RWPE2 (cell line): ENCODE results near the gene CCDC175.

Experiments
- ATAC-seq: fragments of 200-7000 bp; cut with Tn5 transposase; 3 replicates; pipeline ENCODE4 v1.9.1; 2021; ENCODE audit warnings: low read depth
- DNase-seq: peaks from one replicate; pipeline ENCODE4 v3.0.0-alpha.2; 2020; ENCODE audit warnings: low spot score
- H3K27ac ChIP-seq: fragments of 450-650 bp; 2 replicates; pipeline ENCODE4 v1.5.1; 2017; ENCODE audit warnings: mild to moderate bottlenecking; ENCODE audit not compliant: poor library complexity, severe bottlenecking
- H3K27me3 ChIP-seq: fragments of 250-450 bp; sonication (Bioruptor Pico); 2 replicates; pipeline ENCODE4 v1.5.1; 2021; ENCODE audit warnings: mild to moderate bottlenecking, moderate library complexity; ENCODE audit not compliant: insufficient read depth, poor library complexity, severe bottlenecking
- H3K36me3 ChIP-seq: fragments of 250-450 bp; sonication (Bioruptor Pico); 2 replicates; pipeline ENCODE4 v1.5.1; 2020; ENCODE audit warnings: low read depth, mild to moderate bottlenecking, moderate library complexity
- H3K4me1 ChIP-seq: fragments of 250-450 bp; sonication (Bioruptor Pico); 2 replicates; pipeline ENCODE4 v1.5.1; 2021; ENCODE audit warnings: mild to moderate bottlenecking, moderate library complexity; ENCODE audit not compliant: insufficient read depth, poor library complexity, severe bottlenecking
- H3K4me3 ChIP-seq: fragments of 250-450 bp; sonication (Bioruptor Pico); 2 replicates; pipeline ENCODE4 v1.5.1; 2021; ENCODE audit warnings: mild to moderate bottlenecking, moderate library complexity; ENCODE audit not compliant: severe bottlenecking
- H3K9me3 ChIP-seq: fragments of 250-450 bp; sonication (Bioruptor Pico); 2 replicates; pipeline ENCODE4 v1.5.1; 2021; ENCODE audit warnings: mild to moderate bottlenecking, moderate library complexity; ENCODE audit not compliant: severe bottlenecking
- TF ChIP-seq, protein P1 (sequence below): fragments of 450-650 bp; IDR thresholded peaks from one replicate; pipeline ENCODE4 v1.5.1; 2017; ENCODE audit warnings: mild to moderate bottlenecking, moderate library complexity; ENCODE audit not compliant: poor library complexity, severe bottlenecking

The CCDC175 gene

DNA sequence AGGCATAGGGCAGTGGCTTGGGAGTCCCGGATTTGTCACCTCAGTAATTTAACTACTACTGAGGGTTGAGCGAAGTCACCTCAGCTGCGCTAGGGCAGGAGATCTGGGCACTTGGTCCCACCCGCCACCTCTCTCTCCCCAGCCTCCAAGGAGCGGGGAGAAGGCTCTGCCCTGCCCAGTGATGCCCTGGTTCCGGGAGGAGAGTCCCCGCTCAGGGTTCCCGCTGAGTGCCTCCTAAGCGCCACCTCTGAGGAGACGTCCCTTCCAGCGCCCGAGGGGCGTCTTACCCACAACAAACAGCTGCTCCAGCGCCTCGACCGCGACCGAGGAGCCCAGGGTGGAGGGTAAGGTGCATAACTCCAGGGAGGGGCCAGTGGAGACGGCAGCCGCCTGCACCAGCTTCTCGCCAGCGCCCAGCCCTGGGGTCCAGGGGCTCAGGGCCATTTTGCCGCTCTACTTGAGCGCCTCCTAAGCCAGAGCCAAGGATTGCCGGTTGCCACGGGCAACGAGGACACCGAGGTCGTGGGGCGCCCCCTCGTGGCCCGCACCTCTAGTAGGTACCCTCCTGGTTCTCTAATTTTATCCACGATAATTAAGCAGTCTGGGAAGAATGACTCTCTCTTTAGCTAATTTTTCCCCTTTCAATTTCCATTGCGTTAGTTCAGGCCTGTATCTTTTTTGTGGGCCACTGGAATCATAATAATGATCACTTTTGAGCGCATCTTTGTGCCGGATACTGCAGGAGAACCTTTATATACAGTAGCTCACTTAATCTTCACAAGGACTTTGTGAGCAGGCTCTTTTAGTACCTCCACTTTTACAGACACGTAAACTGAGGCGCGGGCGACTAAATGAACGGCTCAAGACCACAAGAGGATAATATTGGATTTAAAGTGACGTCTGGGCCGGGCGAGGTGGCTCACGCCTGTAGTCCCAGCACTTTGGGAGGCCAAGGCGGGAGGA, at the start of gene CCDC175:
CCDC175 (minus strand) TSS at position 481 of the 963 bp plus-strand sequence; CDS start at position 444, 37 bp downstream.
- DNase-seq (peak; percentile 85), ATAC-seq (peak; percentile 90)
- TF ChIP-seq, protein P1, sequence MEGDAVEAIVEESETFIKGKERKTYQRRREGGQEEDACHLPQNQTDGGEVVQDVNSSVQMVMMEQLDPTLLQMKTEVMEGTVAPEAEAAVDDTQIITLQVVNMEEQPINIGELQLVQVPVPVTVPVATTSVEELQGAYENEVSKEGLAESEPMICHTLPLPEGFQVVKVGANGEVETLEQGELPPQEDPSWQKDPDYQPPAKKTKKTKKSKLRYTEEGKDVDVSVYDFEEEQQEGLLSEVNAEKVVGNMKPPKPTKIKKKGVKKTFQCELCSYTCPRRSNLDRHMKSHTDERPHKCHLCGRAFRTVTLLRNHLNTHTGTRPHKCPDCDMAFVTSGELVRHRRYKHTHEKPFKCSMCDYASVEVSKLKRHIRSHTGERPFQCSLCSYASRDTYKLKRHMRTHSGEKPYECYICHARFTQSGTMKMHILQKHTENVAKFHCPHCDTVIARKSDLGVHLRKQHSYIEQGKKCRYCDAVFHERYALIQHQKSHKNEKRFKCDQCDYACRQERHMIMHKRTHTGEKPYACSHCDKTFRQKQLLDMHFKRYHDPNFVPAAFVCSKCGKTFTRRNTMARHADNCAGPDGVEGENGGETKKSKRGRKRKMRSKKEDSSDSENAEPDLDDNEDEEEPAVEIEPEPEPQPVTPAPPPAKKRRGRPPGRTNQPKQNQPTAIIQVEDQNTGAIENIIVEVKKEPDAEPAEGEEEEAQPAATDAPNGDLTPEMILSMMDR, result peak; percentile 93
- Histone ChIP-seq H3K9me3 (no peaks in the 10 kb centered on the region), H3K36me3 (no peaks in the 10 kb centered on the region), H3K27ac (no peak within 1 kb of the TSS), H3K27me3 (peaks cover 12% of the 10 kb centered on the region), H3K4me1 (no peaks in the 10 kb centered on the region), H3K4me3 (peak within 1 kb of the TSS; percentile 32)

DNA sequence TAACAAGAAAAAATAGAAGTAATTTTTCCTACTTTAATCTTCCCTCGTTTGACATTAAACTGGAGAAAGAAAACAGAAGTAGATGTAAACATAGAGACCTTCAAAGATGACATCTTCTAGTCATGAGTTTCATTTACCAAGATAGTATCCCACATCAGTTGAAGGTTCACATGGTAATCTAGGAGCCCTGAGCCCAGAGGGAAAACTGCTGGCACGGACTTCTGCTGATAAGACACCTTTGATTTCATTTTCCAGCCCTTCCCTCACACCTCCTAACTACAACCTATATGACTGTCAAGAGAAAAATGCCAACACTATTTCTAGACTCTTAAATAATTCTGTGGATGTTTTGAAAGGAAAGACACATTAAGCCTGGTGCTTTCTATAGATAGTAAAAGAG, 46.0 kb upstream of the CCDC175 start:
- no peak for ATAC-seq
- Histone ChIP-seq H3K4me1 (no peaks in the 10 kb centered on the region), H3K9me3 (no peaks in the 10 kb centered on the region), H3K27ac (no peak overlapping the region), H3K36me3 (no peaks in the 10 kb centered on the region), H3K27me3 (peaks cover 27% of the 10 kb centered on the region), H3K4me3 (no peak overlapping the region)
- TF ChIP-seq, protein P1, result no peak
- DNase-seq, result no peak

DNA sequence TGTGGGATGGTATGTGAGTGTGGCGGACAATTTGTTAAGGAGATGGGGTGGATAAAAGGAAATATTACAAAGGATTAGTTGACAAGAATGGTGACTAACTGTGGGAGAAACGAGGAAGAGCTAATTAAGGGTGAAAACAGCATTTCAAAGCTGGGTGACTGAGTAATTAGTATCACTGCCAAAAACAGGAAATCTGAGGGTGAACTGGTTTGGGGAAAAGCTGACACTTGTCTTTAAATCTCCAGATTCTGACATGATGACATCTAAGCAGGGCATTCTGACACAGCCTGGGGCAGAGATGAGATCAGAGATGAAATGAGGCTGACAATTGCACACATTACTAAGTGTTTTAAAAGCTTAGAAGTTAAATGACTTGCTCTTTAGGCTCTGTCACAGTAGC, 42.4 kb upstream of the CCDC175 start:
- DNase-seq (no peak), ATAC-seq (peak; percentile 36; the same call in 1 of the 3 replicates)
- H3K27ac ChIP-seq, result no peak overlapping the region

DNA sequence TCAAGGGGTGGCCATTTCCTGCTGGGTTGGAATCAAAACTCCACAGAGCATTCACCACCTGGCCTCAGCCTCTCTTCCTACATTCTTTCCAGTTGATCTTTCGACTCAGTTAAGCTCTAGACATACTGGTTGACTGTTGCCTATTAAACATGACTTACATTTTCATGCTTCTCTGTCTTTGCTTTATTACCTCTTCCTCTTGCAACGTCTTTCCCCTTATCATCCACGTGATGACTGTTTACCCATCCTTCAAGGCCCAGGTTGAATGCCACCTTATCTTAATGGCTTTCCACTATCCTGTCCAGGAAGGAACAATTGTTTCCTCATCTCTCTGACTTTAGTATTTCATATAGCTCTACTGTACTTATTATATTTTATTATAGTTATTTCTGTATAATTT, 24.4 kb upstream of the CCDC175 start:
- TF ChIP-seq, protein P1, result no peak
- Histone ChIP-seq H3K36me3 (no peaks in the 10 kb centered on the region), H3K27me3 (peaks cover 11% of the 10 kb centered on the region), H3K4me3 (no peak overlapping the region), H3K27ac (no peak overlapping the region), H3K4me1 (no peaks in the 10 kb centered on the region), H3K9me3 (no peaks in the 10 kb centered on the region)
- ATAC-seq (no peak), DNase-seq (no peak)

More for the DNA sequence above, 42.4 kb upstream of the CCDC175 start:
- H3K36me3 ChIP-seq, result no peaks in the 10 kb centered on the region
- TF ChIP-seq, protein P1, result no peak
- no peak overlapping the region for H3K4me3 ChIP-seq
- H3K9me3 ChIP-seq, result no peaks in the 10 kb centered on the region
- H3K4me1 ChIP-seq, result no peaks in the 10 kb centered on the region
- H3K27me3 ChIP-seq, result peaks cover 12% of the 10 kb centered on the region
